K562 (cell line): ENCODE results near the gene RNF167. TPM values are rescaled to one million over a fixed set of nuclear protein-coding genes. Genes with fewer than 3 reads are reported as not detected.

Experiments used
- ATAC-seq: fragments of 200-7000 bp; cut with Tn5 transposase; 3 replicates; pipeline ENCODE4 v1.9.1; 2020; ENCODE audit warnings: moderate library complexity
- BruUV-seq: library from RNA; stranded (reverse); fragments of 400-500 nt; replicated peaks from 2 replicates; lab custom pipeline; 2021; lab: Mats Ljungman, UMichigan
- CTCF ChIA-PET: fragments of 300-600 bp; formaldehyde crosslinking; extraction: SDS; loops from one replicate; lab custom pipeline; 2021; ENCODE audit warnings: low intra/inter-chr PET ratio; lab: Yijun Ruan, JAX
- POLR2A ChIA-PET: fragments of 300-600, 350-650 bp; sonication (Branson Sonifier 250); formaldehyde crosslinking; extraction: SDS; loops from one replicate; lab custom pipeline; 2021; ENCODE audit warnings: antibody characterized with exemption, inconsistent platforms; lab: Yijun Ruan, JAX
- DNase-seq, 4 experiments: peaks; one replicate each; pipeline versions ENCODE4 v3.0.0 to v3.0.0-alpha.2; 2011 to 2018; ENCODE audit warnings: low spot score in 3 of 4, mixed read lengths in 3 of 4; ENCODE audit errors: extremely low read depth in 1 of 4
- FAIRE-seq: peaks from 2 replicates; lab custom pipeline; 2011; peaks lifted over from hg19 to GRCh38; lab: Jason Lieb, UNC
- H2AFZ ChIP-seq: 2 replicates; pipeline ENCODE4 v1.6.0; 2011; ENCODE audit warnings: low read depth, low read length, control low read depth, inconsistent platforms
- H3K27ac ChIP-seq: fragments of 200-600 bp; 3 replicates; pipeline ENCODE4 v1.8.0; 2011; ENCODE audit warnings: low read depth, mild to moderate bottlenecking, control low read depth, inconsistent platforms, low read length, moderate library complexity, mixed read lengths; ENCODE audit errors: extremely low read depth
- H3K27me3 ChIP-seq, 2 experiments: fragments of 300-600 bp in 1 of 2; 2 replicates in 1 of 2; 3 replicates in 1 of 2; pipeline versions ENCODE4 v1.6.0 to v1.8.0; 2011; ENCODE audit warnings: inconsistent platforms in 2 of 2, low read length in 2 of 2, mild to moderate bottlenecking in 1 of 2, mixed read lengths in 1 of 2, moderate library complexity in 1 of 2; ENCODE audit not compliant: control insufficient read depth in 2 of 2, insufficient read depth in 2 of 2
- H3K36me3 ChIP-seq: fragments of 300-600 bp; 3 replicates; pipeline ENCODE4 v1.8.0; 2011; ENCODE audit warnings: mild to moderate bottlenecking, low read length, inconsistent platforms; ENCODE audit not compliant: control insufficient read depth, insufficient read depth
- H3K4me1 ChIP-seq, 2 experiments: fragments of 200-600 bp in 1 of 2; replicated peaks in 1 of 2; 2 replicates in 1 of 2; 3 replicates in 1 of 2; pipeline versions ENCODE4 v1.5.1 to v1.8.0; 2011; ENCODE audit warnings: inconsistent platforms in 2 of 2, low read length in 2 of 2, mild to moderate bottlenecking in 1 of 2, mixed read lengths in 1 of 2, moderate library complexity in 1 of 2; ENCODE audit not compliant: control insufficient read depth in 2 of 2, insufficient read depth in 2 of 2
- H3K4me2 ChIP-seq: 2 replicates; pipeline ENCODE4 v1.6.1; 2011; ENCODE audit warnings: low read length, control low read depth, inconsistent platforms, mixed read lengths; ENCODE audit not compliant: insufficient read depth
- H3K4me3 ChIP-seq: fragments of 200-600 bp; sonication (generic), shearing (Covaris generic); 2 replicates; pipeline ENCODE4 v1.5.1; 2016; ENCODE audit warnings: control low read depth, inconsistent platforms
- H3K79me2 ChIP-seq: fragments of 200-600 bp; 3 replicates; pipeline ENCODE4 v1.8.0; 2011; ENCODE audit warnings: low read length, inconsistent platforms; ENCODE audit not compliant: control insufficient read depth, insufficient read depth
- H3K9ac ChIP-seq, 2 experiments: 2 replicates each; pipeline versions ENCODE4 v1.6.0 to v1.6.1; 2011; ENCODE audit warnings: low read depth in 2 of 2, low read length in 2 of 2, control low read depth in 1 of 2, inconsistent platforms in 1 of 2, mild to moderate bottlenecking in 1 of 2, mixed read lengths in 1 of 2; ENCODE audit not compliant: insufficient read depth in 1 of 2
- H3K9me1 ChIP-seq: one replicate; pipeline ENCODE4 v1.6.0; 2011; ENCODE audit warnings: inconsistent platforms, mild to moderate bottlenecking, low read length, moderate library complexity; ENCODE audit not compliant: control insufficient read depth, insufficient read depth
- H3K9me3 ChIP-seq: replicated peaks from 2 replicates; pipeline ENCODE4 v1.5.1; 2011; ENCODE audit warnings: low read depth, low read length, inconsistent platforms; ENCODE audit not compliant: control insufficient read depth, insufficient read depth
- H4K20me1 ChIP-seq: replicated peaks from 2 replicates; pipeline ENCODE4 v1.6.1; 2011; ENCODE audit warnings: low read length, inconsistent platforms, mixed read lengths; ENCODE audit not compliant: control insufficient read depth, insufficient read depth
- ADNP ChIP-seq: fragments of 200-800 bp; sonication (Bioruptor generic); IDR thresholded peaks from 2 replicates; pipeline ENCODE4 v1.6.1; 2016; ENCODE audit warnings: missing genetic modification characterization, missing compliant biosample characterization
- BHLHE40 ChIP-seq: IDR thresholded peaks from 2 replicates; pipeline ENCODE4 v1.6.1; 2011; ENCODE audit warnings: low read length, improper control_type of control experiment
- CEBPG ChIP-seq, 3 experiments: fragments of 200-800 bp in 1 of 3; sonication (Bioruptor generic) in 1 of 3; sonication (generic) in 1 of 3; formaldehyde crosslinking in 1 of 3; IDR thresholded peaks in 2 of 3; conservative IDR thresholded peaks in 1 of 3; 2 replicates each; pipeline versions ENCODE4 v1.6.1 to v1.8.0; 2016 to 2022; ENCODE audit warnings: missing compliant biosample characterization in 2 of 3, missing genetic modification characterization in 2 of 3, mild to moderate bottlenecking in 1 of 3, missing genetic modification reagents in 1 of 3
- JUNB ChIP-seq: fragments of 450-650 bp; formaldehyde crosslinking; conservative IDR thresholded peaks from 2 replicates; pipeline ENCODE4 v1.4.0; 2020; ENCODE audit warnings: mild to moderate bottlenecking
- NCOR1 ChIP-seq: fragments of 450-650 bp; IDR thresholded peaks from 2 replicates; pipeline ENCODE4 v1.6.1; 2016; ENCODE audit warnings: mild to moderate bottlenecking, moderate library complexity
- PHB ChIP-seq: fragments of 250-450 bp; sonication (Bioruptor Pico); IDR thresholded peaks from 2 replicates; pipeline ENCODE4 v1.5.0; 2021
- PHB2 ChIP-seq: fragments of 450-650 bp; IDR thresholded peaks from 2 replicates; pipeline ENCODE4 v1.6.1; 2017; ENCODE audit warnings: low read depth
- RB1 ChIP-seq: fragments of 450-650 bp; IDR thresholded peaks from 2 replicates; pipeline ENCODE4 v1.6.1; 2017; ENCODE audit warnings: low read depth, mild to moderate bottlenecking
- SLC30A9 ChIP-seq: fragments of 250-450 bp; sonication (Bioruptor Pico); IDR thresholded peaks from 2 replicates; pipeline ENCODE4 v1.8.0; 2022; ENCODE audit warnings: mild to moderate bottlenecking, moderate library complexity
- SMAD2 ChIP-seq: fragments of 150-350 bp; IDR thresholded peaks from 2 replicates; pipeline ENCODE4 v1.6.1; 2014; ENCODE audit warnings: low read depth, mild to moderate bottlenecking, low read length
- XRCC3 ChIP-seq: fragments of 450-650 bp; IDR thresholded peaks from 2 replicates; pipeline ENCODE4 v1.6.1; 2017; ENCODE audit warnings: mild to moderate bottlenecking, moderate library complexity
- ZBTB26 ChIP-seq: fragments of 450-650 bp; formaldehyde crosslinking; IDR thresholded peaks from 2 replicates; pipeline ENCODE4 v1.4.0; 2022; ENCODE audit warnings: missing genetic modification characterization
- ZBTB34 ChIP-seq: fragments of 250-450 bp; sonication (Bioruptor Pico); IDR thresholded peaks from 2 replicates; pipeline ENCODE4 v1.8.0; 2021; ENCODE audit warnings: mild to moderate bottlenecking, moderate library complexity
- ZFX ChIP-seq: sonication (generic); formaldehyde crosslinking; IDR thresholded peaks from 2 replicates; pipeline ENCODE4 v1.8.0; 2022; ENCODE audit warnings: mild to moderate bottlenecking, missing genetic modification reagents, moderate library complexity
- ZNF212 ChIP-seq: fragments of 450-650 bp; formaldehyde crosslinking; IDR thresholded peaks from 2 replicates; pipeline ENCODE4 v1.4.0; 2020; ENCODE audit warnings: mild to moderate bottlenecking
- ZNF217 ChIP-seq: sonication (generic); formaldehyde crosslinking; IDR thresholded peaks from 2 replicates; pipeline ENCODE4 v1.8.0; 2022; ENCODE audit warnings: mild to moderate bottlenecking, missing genetic modification reagents
- WGBS: fragments of 100-300 bp; shearing (Covaris generic); methylation state at CpG from one replicate; pipeline ENCODE4 v1.1.6; 2016; ENCODE audit warnings: low coverage, mixed read lengths; ENCODE audit not compliant: insufficient coverage; ENCODE audit errors: missing lambda C conversion rate; 5-methylcytosine and 5-hydroxymethylcytosine counted together
- in situ Hi-C: fragments of 300-500 bp; cut with MboI; formaldehyde crosslinking; loops from 4 replicates; pipeline ENCODE4 v1.15.0; 2018; ENCODE audit warnings: inconsistent platforms, mixed read lengths
- intact Hi-C: fragments of 100-400 bp; cut with micrococcal nuclease; formaldehyde crosslinking; loops from 2 replicates; pipeline ENCODE4 v1.14.2; 2022
- polyA plus RNA-seq, 8 experiments: library from polyadenylated mRNA; depleted of rRNA in 4 of 8; stranded (reverse) in 5 of 8; unstranded in 3 of 8; fragments of >200 nt; fragmentation: Nextera tagmentation in 2 of 8; fragmentation: Illumina TruSeq in 1 of 8; extraction: Ambion mirVana in 2 of 8; extraction: Trizol in 1 of 8; gene quantifications; 2 replicates each; pipeline versions ENCODE4 v1.2.1 to v1.2.3, GENCODE V29; 2011 to 2014; ENCODE audit warnings: inconsistent platforms in 1 of 8, missing spikeins in 1 of 8
- total RNA-seq, 7 experiments: library from RNA; depleted of rRNA in 6 of 7; stranded (reverse); fragments of >200 nt in 6 of 7; fragmentation: Illumina TruSeq in 2 of 7; extraction: Trizol in 2 of 7; gene quantifications; 2 replicates each; pipeline versions ENCODE4 v1.2.1 to v1.2.3, GENCODE V29; 2011 to 2021; ENCODE audit warnings: low replicate concordance in 1 of 7

RNF167 gene
- total and polyA plus RNA-seq, 9 of the 15 experiments (the other 6 are each of a cell fraction or from before 2014, with no cell fraction given): 16.5 to 143 (median 45.5) TPM

- H3K9me3 ChIP-seq: no peaks in the 10 kb centered on the region
- H3K9ac ChIP-seq: no peak overlapping the region
- peaks cover 15 to 37% of the 10 kb centered on the region in 2 experiments for H3K4me1 ChIP-seq
- H3K27ac ChIP-seq: no peak overlapping the region
- H2AFZ ChIP-seq: no peak overlapping the region
- TF ChIP-seq CEBPG (CRISPR knock-in tag; IDR thresholded peaks at IDR 0.05) (no peak), CEBPG (tag; conservative IDR thresholded peaks at IDR 0.05 in 1 of 2, IDR thresholded peaks at IDR 0.05 in 1 of 2) (no peak), NCOR1 (no peak), ZBTB34 (CRISPR knock-in tag) (no peak), ZNF212 (CRISPR knock-in tag) (no peak), PHB2 (no peak), XRCC3 (no peak), BHLHE40 (no peak), SLC30A9 (CRISPR knock-in tag) (no peak), SMAD2 (no peak), JUNB (CRISPR knock-in tag) (no peak), PHB (CRISPR knock-in tag) (no peak), ZBTB26 (no peak), ZFX (CRISPR knock-in tag) (no peak), ZNF217 (no peak), RB1 (no peak), ADNP (tag) (no peak)
- ATAC-seq (no peak), DNase-seq (no peak), FAIRE-seq (no peak)
- no peak overlapping the region for H3K4me2 ChIP-seq
- H3K79me2 ChIP-seq: peaks cover 17% of the 10 kb centered on the region
- BruUV-seq: no TSS peak
- in situ Hi-C loops: no loop called here
- intact Hi-C loops: no loop called here
- H4K20me1 ChIP-seq: no peaks in the 10 kb centered on the region
- no peaks in the 10 kb centered on the region for H3K9me1 ChIP-seq
- H3K27me3 ChIP-seq: no peaks in the 10 kb centered on the region
- ChIA-PET POLR2A (interaction anchor here (0.6 to 1.8 kb wide), 2 partner anchors 11 to 513 kb away, joined by 3 to 7 read pairs; no protein-coding TSS in a partner anchor), CTCF (no interaction called here)
- no peaks in the 10 kb centered on the region; the same call in 2 of the 3 replicates for H3K36me3 ChIP-seq
- WGBS: 96% methylated on average over 4 of the region's 8 CpGs
- H3K4me3 ChIP-seq: no peak overlapping the region
These were observed 15.0 kb downstream of the RNF167 start for GRCh38 chr17:4955091-4955490.
